Duodenal mucosa (tissue), 2 donors: ENCODE data around the gene CSNK1G2.

Experiments
- H3K27ac ChIP-seq: one replicate; pipeline ENCODE4 v1.7.0; 2013; ENCODE audit warnings: low read depth, low read length
- H3K27me3 ChIP-seq, 2 donors: one replicate each; pipeline ENCODE4 v1.7.0; 2013; ENCODE audit warnings: low read length in 2 of 2, control low read depth in 1 of 2; ENCODE audit not compliant: insufficient read depth in 2 of 2, control insufficient read depth in 1 of 2
- H3K36me3 ChIP-seq, 2 donors: one replicate each; pipeline ENCODE4 v1.7.0; 2013; ENCODE audit warnings: low read length in 2 of 2, control low read depth in 1 of 2; ENCODE audit not compliant: insufficient read depth in 2 of 2, control insufficient read depth in 1 of 2
- H3K4me1 ChIP-seq, 2 donors: one replicate each; pipeline ENCODE4 v1.7.0; 2013; ENCODE audit warnings: low read length in 2 of 2, control low read depth in 1 of 2; ENCODE audit not compliant: insufficient read depth in 2 of 2, control insufficient read depth in 1 of 2
- H3K4me3 ChIP-seq, 2 donors: one replicate each; pipeline ENCODE4 v1.7.0; 2013; ENCODE audit warnings: low read length in 2 of 2, low read depth in 1 of 2
- H3K9ac ChIP-seq, 2 donors: one replicate each; pipeline ENCODE4 v1.7.0; 2013; ENCODE audit warnings: low read length in 2 of 2, low read depth in 1 of 2
- H3K9me3 ChIP-seq, 2 donors: one replicate each; pipeline ENCODE4 v1.7.0; 2013; ENCODE audit warnings: low read length in 2 of 2, control low read depth in 1 of 2; ENCODE audit not compliant: control insufficient read depth in 1 of 2

CSNK1G2 gene

GRCh38 chr19:1917146-1917545 is 23.8 kb upstream of the CSNK1G2 start:
- Histone ChIP-seq H3K36me3 (peaks cover 6 to 49% of the 10 kb centered on the region in 2 donors), H3K9me3 (no peaks in the 10 kb centered on the region), H3K27ac (no peak overlapping the region), H3K4me3 (no peak overlapping the region), H3K4me1 (no peaks in the 10 kb centered on the region), H3K9ac (no peak overlapping the region), H3K27me3 (no peaks in the 10 kb centered on the region)

- Histone ChIP-seq H3K9ac (no peak overlapping the region), H3K36me3 (peaks cover 11 to 54% of the 10 kb centered on the region in 2 donors), H3K27ac (no peak overlapping the region), H3K9me3 (no peaks in the 10 kb centered on the region), H3K27me3 (no peaks in the 10 kb centered on the region), H3K4me3 (no peak overlapping the region), H3K4me1 (no peaks in the 10 kb centered on the region)
Measured at GRCh38 chr19:1917926-1918325, 23.0 kb upstream of the CSNK1G2 start.

- Histone ChIP-seq H3K4me1 (no peaks in the 10 kb centered on the region), H3K36me3 (peaks cover 16 to 45% of the 10 kb centered on the region in 2 donors), H3K4me3 (no peak overlapping the region), H3K27me3 (no peaks in the 10 kb centered on the region), H3K9me3 (no peaks in the 10 kb centered on the region), H3K27ac (no peak overlapping the region), H3K9ac (no peak overlapping the region)
Measured at GRCh38 chr19:1918975-1919374, 22.0 kb upstream of the CSNK1G2 start.

GRCh38 chr19:1920644-1921043 is 20.3 kb upstream of the CSNK1G2 start:
- no peak overlapping the region for H3K4me3 ChIP-seq
- H3K9me3 ChIP-seq, result no peaks in the 10 kb centered on the region
- no peak overlapping the region for H3K27ac ChIP-seq
- H3K36me3 ChIP-seq, result peaks cover 16 to 51% of the 10 kb centered on the region in 2 donors
- H3K27me3 ChIP-seq, result no peaks in the 10 kb centered on the region
- H3K4me1 ChIP-seq, result no peaks in the 10 kb centered on the region
- H3K9ac ChIP-seq, result no peak overlapping the region

- no peak overlapping the region for H3K4me3 ChIP-seq
- H3K9me3 ChIP-seq, result no peaks in the 10 kb centered on the region
- H3K36me3 ChIP-seq, result peaks cover 16 to 51% of the 10 kb centered on the region in 2 donors
- no peaks in the 10 kb centered on the region for H3K27me3 ChIP-seq
- no peak overlapping the region for H3K9ac ChIP-seq
- H3K4me1 ChIP-seq, result no peaks in the 10 kb centered on the region
- H3K27ac ChIP-seq, result no peak overlapping the region
Measured at GRCh38 chr19:1921326-1921725, 19.6 kb upstream of the CSNK1G2 start.

- Histone ChIP-seq H3K27me3 (no peaks in the 10 kb centered on the region), H3K27ac (no peak overlapping the region), H3K9ac (no peak overlapping the region), H3K36me3 (peaks cover 16 to 51% of the 10 kb centered on the region in 2 donors), H3K4me3 (no peak overlapping the region), H3K4me1 (no peaks in the 10 kb centered on the region), H3K9me3 (no peaks in the 10 kb centered on the region)
Measured at GRCh38 chr19:1921825-1922224, 19.1 kb upstream of the CSNK1G2 start.

GRCh38 chr19:1922803-1923202 is 18.2 kb upstream of the CSNK1G2 start:
- Histone ChIP-seq H3K9ac (no peak overlapping the region), H3K4me1 (no peaks in the 10 kb centered on the region), H3K27me3 (no peaks in the 10 kb centered on the region), H3K36me3 (peaks cover 16 to 49% of the 10 kb centered on the region in 2 donors), H3K4me3 (no peak overlapping the region), H3K9me3 (no peaks in the 10 kb centered on the region), H3K27ac (no peak overlapping the region)

- no peak overlapping the region for H3K27ac ChIP-seq
- H3K9me3 ChIP-seq, result no peaks in the 10 kb centered on the region
- H3K27me3 ChIP-seq, result no peaks in the 10 kb centered on the region
- no peaks in the 10 kb centered on the region for H3K4me1 ChIP-seq
- peaks cover 11 to 44% of the 10 kb centered on the region in 2 donors for H3K36me3 ChIP-seq
- H3K9ac ChIP-seq, result no peak overlapping the region
- H3K4me3 ChIP-seq, result no peak overlapping the region
Measured at GRCh38 chr19:1923319-1923718, 17.7 kb upstream of the CSNK1G2 start.

- Histone ChIP-seq H3K27ac (no peak overlapping the region), H3K9ac (no peak overlapping the region), H3K9me3 (no peaks in the 10 kb centered on the region), H3K36me3 (peaks cover 10 to 36% of the 10 kb centered on the region in 2 donors), H3K4me3 (no peak overlapping the region), H3K4me1 (peaks cover 4% of the 10 kb centered on the region in 2 donors), H3K27me3 (no peaks in the 10 kb centered on the region)
Measured at GRCh38 chr19:1924320-1924961, 16.5 kb upstream of the CSNK1G2 start.

GRCh38 chr19:1925544-1925943 is 15.4 kb upstream of the CSNK1G2 start:
- Histone ChIP-seq H3K4me1 (peaks cover 4 to 12% of the 10 kb centered on the region in 2 donors), H3K36me3 (peaks cover 10 to 32% of the 10 kb centered on the region in 2 donors)

More at GRCh38 chr19:1925544-1925943, 15.4 kb upstream of the CSNK1G2 start:
- no peak overlapping the region for H3K9ac ChIP-seq
- no peak overlapping the region for H3K27ac ChIP-seq
- H3K4me3 ChIP-seq, result no peak overlapping the region
- no peaks in the 10 kb centered on the region for H3K27me3 ChIP-seq
- no peaks in the 10 kb centered on the region for H3K9me3 ChIP-seq
